Tongue (tissue), 2 donors: ENCODE results near the gene HMGB1. TPM values are rescaled to one million over a fixed set of nuclear protein-coding genes. Genes with fewer than 3 reads are reported as not detected.
A peak's percentile ranks its signal among the peaks of the same experiment; 100 is the strongest.
"Not testable (repeated sequence)": the region's sequence is repeated elsewhere in the genome, so short reads cannot be mapped to it uniquely, and the experiment has no call there.

ENCODE experiments used
- DNase-seq: peaks from one replicate; pipeline ENCODE4 v3.0.0-alpha.2; 2015
- total RNA-seq: library from RNA; depleted of rRNA; stranded (reverse); fragments of >200 nt; gene quantifications from one replicate; pipeline ENCODE4 v1.2.3, GENCODE V29; 2014

HMGB1 gene
- total RNA-seq, 1 donor from 2014 or later: 300 TPM

DNA sequence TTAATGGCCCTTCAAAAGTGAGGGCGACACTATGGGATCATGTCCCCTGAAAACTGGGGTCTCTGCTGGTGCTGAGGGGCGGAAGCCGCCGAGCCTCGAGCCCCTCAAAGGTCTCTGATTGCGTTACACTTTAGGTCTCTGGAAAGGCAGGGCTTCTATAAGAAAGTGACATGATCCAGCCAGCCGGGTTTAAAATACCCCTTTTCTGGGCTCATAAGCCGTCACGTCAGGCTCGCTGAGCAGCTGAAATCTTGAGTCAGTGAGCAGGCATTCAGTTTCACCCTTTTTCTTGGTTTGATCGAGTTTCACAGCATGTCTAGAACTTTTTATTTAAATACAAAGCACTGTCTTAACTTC, 600 bp upstream of the HMGB1 start:
- DNase-seq: peak; percentile 68

DNA sequence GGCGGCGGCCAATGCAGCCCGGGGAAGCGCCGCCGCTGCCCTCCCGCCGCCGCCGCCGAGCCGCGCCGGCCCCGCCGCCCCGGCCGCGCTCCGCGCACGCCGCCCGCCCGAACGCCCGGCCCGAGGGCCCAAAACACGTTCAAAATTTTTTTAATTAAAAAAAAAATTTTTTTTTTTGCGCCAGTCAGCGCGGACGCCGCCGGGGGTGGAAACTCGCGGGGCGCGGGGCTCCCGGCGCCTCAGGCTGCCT, 468 bp downstream of the HMGB1 start:
- no peak for DNase-seq

DNA sequence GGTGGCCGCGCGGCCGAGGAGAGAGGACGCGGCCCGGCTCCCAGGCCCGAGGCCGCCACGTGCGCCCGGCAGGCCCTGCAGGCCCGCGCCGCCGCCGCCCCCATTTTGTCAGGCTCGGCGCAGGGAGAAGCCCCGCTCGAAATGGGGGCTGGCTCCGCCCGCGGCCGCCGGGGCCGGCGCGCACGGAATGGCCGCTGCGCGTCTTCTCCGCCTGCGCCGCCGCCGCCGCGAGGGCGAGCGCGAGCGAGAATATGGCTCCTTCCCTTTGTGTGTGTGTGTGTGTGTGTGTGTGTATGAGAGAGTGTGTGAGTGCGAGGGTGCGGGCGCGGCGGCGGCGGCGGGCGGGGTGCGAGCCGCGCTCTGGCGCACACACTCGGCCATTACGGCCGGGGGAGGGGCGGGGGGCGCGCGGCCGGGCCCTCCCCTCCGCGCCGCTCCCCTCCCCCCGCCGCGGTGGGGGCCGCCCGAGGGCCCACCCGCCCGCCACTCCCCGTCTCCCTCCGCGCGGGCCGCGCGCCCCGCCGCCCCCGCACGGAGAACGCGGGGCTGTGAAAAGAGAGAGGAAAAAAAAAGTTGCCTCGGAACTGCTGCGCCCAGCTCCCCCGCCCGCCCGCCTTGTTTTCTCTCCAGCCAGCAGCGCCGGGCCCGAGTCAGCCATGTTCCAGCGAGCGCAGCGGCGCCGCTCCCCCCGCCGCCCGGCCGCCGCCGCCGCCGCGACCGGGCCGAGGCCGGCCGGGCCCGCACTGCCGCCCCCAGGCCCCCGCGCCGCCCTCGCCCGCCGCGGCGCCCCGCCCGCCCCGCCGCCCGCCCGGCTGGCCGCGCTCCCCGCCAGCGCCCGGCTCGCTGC, 1.0 kb downstream of the HMGB1 start:
- peak; percentile 93 for DNase-seq

DNA sequence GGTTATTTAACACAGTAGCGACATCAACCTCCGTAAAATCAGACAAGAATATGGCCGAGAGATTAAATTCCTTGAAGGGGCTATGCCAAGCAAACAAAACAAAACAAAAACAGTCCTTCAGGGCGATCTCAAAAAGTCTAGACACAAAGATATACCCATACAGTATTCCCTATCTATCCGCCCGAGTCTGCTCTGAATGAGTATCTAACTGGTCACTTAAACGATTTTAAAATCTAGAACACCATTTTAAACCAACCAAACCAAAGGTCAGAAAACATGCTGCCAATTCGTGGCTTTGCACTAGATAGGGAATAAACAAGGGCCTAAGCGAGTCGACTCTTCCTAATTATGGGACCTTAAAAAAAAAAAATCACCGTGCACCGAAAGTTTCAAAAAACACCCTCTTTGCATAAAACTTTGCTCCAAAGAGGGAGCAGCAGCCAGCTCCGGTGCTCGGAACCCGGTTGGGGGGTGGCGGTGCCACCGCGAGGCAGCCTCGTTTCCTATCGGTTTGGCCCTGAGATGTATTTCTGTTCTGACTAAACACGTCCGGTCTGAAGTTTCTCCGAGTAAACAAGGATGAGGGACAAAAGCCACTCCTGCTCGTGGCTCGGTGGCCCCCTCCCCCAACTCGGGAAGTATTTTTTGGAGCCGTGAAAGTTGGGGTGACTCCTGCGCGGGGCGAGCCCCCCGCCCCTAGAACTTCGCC, 1.8 kb downstream of the HMGB1 start:
- peak; percentile 77 for DNase-seq

DNA sequence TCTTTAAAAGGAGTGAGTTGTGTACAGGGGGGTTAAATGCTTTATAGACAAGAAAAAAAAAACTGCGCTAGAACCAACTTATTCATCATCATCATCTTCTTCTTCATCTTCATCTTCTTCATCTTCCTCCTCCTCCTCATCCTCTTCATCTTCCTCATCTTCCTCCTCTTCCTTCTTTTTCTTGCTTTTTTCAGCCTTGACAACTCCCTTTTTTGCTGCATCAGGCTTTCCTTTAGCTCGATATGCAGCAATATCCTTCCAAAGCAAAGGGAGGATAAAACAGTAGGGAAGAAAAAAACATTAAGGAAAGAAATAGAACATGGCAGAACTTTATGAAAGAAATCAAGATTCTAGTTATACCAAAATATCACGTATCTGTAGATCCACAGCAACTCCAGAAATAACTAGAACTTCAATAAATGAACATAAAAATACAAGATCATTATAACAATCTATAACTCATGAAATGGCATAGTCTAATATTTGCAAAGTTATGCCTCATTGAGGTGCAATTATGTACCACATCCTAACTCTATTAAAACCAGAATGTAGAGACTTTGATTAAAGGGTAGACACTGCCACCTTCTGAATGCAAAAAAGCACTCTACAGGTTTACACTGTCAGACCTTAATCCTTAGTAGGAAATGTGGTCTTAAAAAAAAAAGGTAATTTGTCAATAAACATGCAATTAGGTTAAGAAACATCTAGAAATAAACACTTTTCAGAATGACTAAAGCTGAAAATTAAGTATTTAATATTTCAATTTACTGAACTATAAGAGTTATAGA, 4.3 kb downstream of the HMGB1 start:
- DNase-seq: peak; percentile 61

DNA sequence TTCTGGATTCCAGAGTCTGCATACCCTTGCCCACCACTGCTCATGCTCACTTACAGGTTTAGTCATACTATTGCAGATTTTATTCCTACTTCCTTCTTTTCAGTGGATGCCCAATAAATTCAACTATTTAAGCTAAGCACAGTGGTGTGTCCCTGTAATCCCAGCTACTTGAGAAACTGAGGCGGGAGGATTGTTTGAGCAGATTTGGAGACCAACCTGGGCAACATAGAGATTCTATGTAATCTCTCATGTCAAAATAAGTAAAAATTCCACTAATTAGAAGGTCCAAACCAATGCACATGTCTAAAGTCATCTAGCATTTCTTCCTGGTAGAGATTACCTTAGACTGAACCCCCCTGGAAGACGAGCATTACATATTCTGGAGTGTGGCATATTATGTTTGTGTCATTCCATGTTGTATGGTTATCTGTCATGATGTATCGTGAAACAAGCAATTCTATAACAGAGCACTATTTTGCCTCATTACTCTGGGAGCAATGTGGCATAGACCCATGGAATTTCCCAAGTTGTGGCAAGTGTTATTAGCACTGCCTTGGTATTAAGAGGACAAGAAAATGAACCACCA, 8.3 kb downstream of the HMGB1 start:
- DNase-seq: no peak

DNA sequence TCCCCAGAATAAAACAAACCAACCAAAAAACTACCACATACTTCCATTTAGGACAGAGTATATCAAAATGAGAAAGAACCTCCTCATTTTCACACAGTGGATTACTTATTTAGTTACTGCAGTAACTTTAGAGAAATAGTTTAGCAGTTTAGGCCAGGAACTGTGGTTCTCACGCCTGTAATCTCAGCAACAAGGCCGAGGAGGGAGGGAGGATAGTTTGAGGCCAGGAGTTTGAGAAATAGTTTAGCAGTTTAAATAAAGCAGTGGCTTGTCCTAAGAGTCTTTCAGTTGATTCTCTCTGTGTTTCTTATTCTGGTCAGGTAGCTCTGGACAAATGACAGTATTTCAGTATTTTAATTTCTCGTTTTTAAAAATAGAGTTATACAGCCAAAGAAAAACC, 9.4 kb downstream of the HMGB1 start:
- DNase-seq: no peak

DNA sequence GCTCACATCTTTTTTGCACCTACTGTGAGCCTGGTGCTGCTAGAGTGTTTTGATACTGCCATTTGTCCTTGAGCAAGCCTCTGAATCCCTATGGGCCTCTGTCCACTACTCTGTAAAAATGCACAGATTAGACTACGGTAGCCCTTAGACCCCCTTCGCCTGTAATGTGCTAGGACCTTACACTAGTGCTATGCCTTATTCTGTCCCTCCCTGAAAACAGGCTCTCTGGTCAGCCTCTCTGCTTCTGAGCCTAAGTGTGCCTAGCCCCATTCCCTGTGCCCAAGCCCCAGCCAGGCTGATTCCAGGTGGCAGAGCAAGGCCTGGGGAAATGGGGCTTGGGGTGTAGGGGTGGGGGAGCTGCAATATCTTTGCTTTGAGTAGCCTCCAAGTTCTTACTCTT, 10.7 kb downstream of the HMGB1 start:
- DNase-seq: no peak

DNA sequence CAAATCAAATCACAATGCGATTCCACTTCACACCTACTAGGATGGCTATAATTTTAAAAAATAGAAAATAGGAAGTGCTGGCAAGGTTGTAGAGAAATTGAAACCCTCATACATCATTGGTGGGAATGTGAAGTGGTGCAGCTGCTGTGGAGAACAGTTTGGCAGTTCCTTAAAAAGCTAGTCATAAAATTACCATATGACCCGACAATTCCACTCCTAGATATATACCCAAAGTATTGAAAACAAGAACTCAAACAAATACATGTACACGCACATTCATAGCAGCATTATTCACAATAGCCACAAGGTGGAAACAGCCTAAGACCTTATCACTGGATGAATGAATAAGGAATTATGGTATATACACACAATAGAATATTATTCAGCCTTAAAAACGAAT, 12.0 kb downstream of the HMGB1 start:
- DNase-seq: peak; percentile 17

DNA sequence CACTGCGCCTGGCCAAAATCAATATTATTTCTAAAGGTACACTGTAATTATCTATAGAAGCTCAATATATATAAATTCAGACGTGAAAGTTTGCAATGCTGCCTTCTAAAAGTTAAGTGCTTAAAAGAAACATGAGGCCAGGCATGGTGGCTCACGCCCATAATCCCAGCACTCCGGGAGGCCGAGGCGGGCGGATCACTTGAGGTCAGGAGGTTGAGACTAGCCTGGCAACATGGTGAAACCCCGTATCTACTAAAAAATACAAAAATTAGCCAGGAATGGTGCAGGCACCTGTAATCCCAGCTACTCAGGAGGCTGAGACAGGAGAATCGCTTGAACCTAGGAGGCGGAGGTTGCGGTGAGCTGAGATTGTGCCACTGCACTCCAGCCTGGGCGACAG, 14.3 kb downstream of the HMGB1 start:
- DNase-seq: not testable (repeated sequence)

DNA sequence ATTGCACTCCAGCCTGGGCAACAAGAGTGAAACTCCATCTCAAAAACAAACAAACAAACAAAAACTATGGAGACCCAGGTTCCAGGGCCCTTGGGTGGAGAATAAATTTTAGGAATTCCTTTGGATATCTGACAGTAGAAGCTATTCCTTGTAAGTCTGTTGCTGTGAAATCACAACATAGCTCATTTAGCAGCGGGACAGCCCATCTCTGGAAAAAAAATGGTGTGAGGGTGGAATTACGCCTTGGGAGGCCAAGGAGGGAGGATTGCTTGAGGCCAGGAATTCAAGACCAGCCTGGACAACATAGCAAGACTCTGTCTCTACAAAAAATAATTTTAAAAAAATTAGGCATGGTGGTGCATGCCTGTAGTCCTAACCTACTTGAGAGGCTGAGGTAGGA, 15.7 kb downstream of the HMGB1 start:
- DNase-seq: no peak

DNA sequence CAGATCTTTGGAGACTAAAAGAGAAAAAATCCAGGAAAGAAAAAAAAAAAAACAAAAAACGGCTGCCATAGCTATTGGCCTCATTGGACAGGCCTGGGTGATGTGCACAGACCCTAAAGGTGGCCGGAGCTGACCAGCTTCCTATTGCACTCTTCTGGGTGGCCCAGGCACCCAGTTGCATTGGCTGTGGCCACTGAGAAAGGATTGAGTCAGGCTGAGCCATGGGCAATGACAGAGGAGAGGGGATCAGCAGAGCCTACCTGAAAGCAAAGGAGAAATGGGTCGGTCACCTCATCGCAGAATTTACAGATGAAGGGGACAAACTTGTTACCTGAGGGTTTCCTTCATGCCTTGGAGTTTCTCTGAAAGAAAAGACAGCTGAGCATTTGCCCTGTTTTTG, 17.3 kb downstream of the HMGB1 start:
- no peak for DNase-seq

DNA sequence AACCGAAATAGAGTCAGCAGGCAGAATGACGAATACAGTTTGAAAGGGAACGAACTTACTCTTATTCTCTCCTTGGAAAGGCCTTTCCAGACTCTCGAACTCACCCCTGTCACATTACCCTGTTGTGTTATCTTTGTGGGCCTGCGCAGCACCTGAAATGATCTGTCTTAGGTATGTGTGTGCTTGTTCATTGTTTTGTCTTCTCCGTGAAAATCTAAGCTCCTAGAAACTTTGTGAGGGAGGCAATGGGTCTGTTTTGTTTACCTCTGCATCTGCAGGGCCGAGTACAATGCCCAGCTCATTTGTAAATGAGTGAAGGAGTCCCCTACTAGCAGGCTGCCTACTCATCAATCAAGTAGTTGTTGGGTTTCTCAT, 19.6 kb downstream of the HMGB1 start:
- no peak for DNase-seq

DNA sequence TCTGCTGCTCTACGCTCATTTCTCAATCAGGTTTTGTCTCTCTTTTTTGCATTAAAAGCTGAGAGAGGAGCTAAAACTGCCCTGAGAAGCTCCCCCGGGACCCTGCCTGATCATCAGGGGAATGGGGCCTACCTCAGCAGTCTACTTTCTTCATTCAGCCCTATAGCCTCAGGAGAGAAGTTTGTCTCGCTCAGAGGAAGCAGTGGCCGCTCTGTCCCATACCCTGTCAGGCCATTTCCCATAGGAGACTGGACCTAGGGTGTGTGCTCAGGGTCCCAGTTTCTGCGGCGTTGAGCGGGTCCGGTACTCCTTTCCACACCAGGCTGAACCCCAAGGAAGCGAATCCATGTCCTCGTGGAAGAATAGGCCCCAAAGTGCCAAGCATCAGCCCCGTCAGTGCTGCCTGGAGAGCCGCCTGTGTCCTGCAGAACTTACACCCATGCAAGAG, 21.8 kb downstream of the HMGB1 start:
- DNase-seq: no peak

DNA sequence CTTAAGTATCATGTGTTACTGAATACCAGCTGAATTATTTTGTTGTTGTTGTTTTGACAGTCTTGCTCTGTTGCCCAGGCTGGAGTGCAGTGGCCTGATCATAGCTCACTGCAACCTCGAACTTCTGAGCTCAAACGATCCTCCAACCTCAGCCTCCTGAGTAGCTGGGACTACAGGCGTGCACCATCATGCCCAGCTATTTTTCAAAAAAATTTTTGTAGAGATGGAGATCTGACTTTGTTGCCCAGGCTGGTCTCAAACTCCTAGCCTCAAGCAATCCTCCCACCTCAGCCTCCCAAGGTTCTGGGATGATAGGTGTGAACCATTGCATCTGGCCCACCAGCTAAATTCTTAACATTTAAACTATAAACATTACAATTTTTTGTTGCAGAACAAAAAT, 22.2 kb downstream of the HMGB1 start:
- not testable (repeated sequence) for DNase-seq

DNA sequence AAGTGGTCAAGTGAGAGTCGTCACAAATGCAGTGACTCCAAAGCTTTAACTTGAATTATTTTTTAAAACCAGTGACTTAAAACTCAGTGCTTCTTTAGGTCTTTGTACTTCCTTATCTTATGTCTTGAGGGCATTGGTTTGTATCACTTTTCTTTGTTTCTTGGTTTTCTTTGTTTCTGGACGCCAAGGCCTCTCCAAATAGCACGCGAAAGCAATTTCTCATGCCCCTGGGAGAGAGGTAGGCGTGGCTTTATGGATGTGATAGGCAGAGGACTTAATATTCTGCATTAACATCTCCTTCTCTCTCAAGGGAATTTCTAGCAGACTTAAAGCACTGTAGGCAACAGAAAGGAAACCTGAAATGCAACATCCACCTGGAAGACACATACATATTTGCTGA, 22.8 kb downstream of the HMGB1 start:
- no peak for DNase-seq

DNA sequence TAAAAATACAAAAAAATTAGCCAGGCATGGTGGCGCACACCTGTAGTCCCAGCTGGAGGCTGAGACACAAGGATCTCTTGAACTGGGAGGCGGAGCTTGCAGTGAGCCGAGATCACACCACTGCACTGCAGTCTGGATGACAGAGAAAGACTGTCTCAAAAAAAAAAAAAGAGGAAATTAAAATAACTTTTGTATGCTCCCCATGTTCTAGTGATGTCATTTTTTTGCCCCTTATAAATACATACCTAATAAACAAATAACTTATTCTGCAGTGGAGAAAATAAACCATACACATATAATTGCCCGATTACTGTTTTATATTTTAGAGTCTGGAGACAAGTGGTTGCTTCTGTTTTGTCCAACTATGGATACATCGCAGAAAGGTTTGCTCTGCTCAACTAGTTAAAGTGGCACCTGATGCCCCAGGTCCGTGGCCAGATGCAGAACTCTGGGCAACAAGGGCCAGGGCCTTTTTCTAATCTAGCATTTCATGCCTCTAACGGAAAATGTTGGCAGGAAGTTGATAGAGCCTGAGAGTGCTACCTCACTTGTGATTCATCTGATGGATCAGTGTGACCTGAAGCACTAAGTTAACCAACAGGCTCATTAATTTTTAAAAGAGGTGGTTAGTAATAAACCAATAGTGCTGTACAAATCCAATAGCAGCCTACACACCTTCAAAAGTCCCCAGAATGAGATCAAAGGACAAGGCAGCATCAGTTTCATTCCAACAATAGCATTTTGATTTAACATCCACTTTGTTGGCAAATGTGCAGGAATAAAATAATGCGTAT, 24.6 kb downstream of the HMGB1 start:
- DNase-seq: no peak

DNA sequence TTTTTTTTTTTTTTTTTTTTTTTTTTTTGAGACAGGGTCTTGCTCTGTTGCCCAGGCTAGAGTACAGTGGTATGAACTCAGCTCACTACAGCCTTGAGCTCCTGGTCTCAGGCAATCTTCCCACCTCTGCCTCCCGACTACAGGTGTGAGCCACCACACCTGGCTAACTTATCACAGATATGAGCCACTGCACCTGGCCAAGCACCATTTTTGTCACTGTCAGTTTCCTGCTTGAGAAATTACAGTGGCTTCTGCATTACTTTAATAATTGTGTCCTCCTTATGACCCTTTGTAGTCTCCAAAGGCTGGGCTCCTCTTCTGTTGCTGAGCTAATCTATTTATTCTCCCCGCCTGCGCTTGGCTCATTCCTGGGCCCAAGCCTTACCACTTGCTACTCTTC, 27.4 kb downstream of the HMGB1 start:
- DNase-seq: no peak

DNA sequence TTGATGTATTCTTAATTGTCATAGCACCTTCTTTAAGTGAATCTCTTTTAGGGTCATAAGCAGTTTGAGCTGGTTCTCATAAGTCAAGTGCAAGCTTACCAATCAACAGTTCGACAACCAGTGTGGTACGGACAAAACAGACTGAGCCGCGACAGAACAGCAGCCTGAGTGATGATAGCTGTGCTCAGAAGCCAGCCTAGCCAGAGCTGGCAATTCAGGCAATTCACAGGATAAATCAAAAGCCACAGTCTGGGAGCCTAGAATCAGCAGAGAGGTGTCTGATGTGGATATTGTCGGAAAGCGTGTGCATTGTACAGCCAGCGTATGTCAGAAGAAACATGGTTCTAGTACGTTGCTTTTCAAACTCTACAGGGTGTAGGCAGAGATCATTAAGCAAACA, 28.6 kb downstream of the HMGB1 start:
- DNase-seq: no peak

DNA sequence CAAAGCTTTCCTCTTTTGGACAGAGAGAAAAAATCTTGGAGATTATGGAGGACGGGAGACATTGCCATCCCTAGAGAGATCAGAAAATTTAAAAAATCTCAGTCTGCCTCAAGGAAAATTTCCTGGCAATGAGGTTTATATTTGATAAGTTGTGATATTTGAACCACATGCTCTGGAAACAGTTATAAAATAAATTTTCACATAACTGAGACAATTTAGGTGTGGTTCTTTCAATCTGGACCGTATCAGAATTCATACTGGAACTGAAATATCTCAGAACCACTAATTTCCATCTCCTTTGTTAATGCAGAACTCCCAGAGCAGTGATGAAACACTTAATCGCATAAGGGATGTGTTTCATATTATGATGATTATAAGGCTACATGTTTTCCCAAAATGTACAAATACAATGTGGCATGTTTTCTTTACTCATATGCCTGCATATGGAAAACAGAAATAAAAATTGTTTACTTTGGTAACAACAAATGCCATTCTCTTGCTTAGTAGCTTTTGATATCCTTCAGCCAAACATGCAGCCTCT, 29.8 kb downstream of the HMGB1 start:
- DNase-seq: no peak

DNA sequence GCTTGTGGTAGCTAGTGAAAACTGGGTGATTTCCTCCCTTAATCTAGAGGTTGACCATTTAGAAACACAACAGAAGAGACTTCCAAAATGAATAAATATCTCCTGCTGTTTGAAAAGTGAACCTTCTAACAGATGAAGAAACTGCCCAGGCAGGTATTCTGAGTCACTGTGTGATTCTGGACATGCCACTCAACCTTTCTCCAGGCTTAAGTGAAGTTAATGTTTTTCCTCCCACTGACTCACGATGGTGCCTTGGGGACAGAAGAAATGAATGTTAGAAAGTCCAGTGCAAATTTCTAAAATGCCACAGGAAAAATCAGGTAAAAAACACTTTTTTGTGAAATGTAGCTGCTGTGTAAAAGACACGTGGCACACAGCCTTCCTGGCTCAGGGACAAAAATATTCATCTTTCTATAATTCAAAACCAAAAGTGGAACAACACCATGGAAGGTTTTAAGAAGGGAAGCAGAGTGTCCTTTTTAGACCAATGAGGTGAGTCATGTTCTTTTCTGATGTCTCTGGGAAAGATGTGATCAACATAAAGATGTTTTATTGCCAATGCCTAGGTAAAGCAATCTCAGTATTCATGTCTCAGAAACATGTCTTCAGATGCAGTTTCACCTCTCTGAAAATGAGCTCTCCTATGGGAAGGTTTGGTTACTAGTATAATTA, 34.3 kb downstream of the HMGB1 start:
- DNase-seq: no peak
